HEK293 (cell line): ENCODE results near the gene ZNF232.
"Not testable (repeated sequence)": the region's sequence is repeated elsewhere in the genome, so short reads cannot be mapped to it uniquely, and the experiment has no call there.

ENCODE experiments used
- CTCF ChIA-PET: fragments of 350-600 bp; formaldehyde crosslinking; extraction: SDS; loops from one replicate; lab custom pipeline; 2021; ENCODE audit warnings: antibody characterized with exemption; lab: Yijun Ruan, JAX
- POLR2A ChIA-PET: fragments of 300-600 bp; formaldehyde crosslinking; extraction: SDS; loops from one replicate; lab custom pipeline; 2020; ENCODE audit warnings: antibody characterized with exemption, inconsistent platforms; lab: Yijun Ruan, JAX
- H3K27ac ChIP-seq: fragments of 200-500 bp; sonication (Bioruptor generic); 2 replicates; pipeline ENCODE4 v1.5.1; 2014; ENCODE audit warnings: low read depth, low read length, control low read depth, inconsistent platforms; ENCODE audit errors: extremely low read depth
- H3K36me3 ChIP-seq, 2 experiments: fragments of 200-500 bp in 1 of 2; sonication (Bioruptor generic) in 1 of 2; 1 replicate in 1 of 2; 2 replicates in 1 of 2; pipeline ENCODE4 v1.5.1; 2014 to 2017; ENCODE audit warnings: inconsistent platforms in 2 of 2, low read length in 2 of 2; ENCODE audit not compliant: control insufficient read depth in 2 of 2, insufficient read depth in 1 of 2
- H3K4me1 ChIP-seq: fragments of 200-500 bp; sonication (Bioruptor generic); 2 replicates; pipeline ENCODE4 v1.5.1; 2014; ENCODE audit warnings: mild to moderate bottlenecking, low read length, inconsistent platforms; ENCODE audit not compliant: control insufficient read depth, insufficient read depth
- H3K4me3 ChIP-seq: 2 replicates; pipeline ENCODE4 v1.5.1; 2011; ENCODE audit warnings: low read depth, mild to moderate bottlenecking, control low read depth, low read length, moderate library complexity
- H3K9me3 ChIP-seq: fragments of 200-500 bp; sonication (Bioruptor generic); 2 replicates; pipeline ENCODE4 v1.5.1; 2014; ENCODE audit warnings: low read depth, low read length, inconsistent platforms; ENCODE audit not compliant: control insufficient read depth, insufficient read depth
- BCL11B ChIP-seq: fragments of 450-650 bp; formaldehyde crosslinking; IDR thresholded peaks from 2 replicates; pipeline ENCODE4 v1.5.1; 2016; ENCODE audit warnings: low read depth, missing biosample characterization, missing genetic modification characterization
- HOXA7 ChIP-seq: sonication (generic); formaldehyde crosslinking; IDR thresholded peaks from 2 replicates; pipeline ENCODE4 v1.8.1; 2022; ENCODE audit warnings: missing genetic modification reagents, borderline replicate concordance
- MZF1 ChIP-seq: fragments of 450-650 bp; formaldehyde crosslinking; IDR thresholded peaks from 2 replicates; pipeline ENCODE4 v1.5.1; 2017; ENCODE audit warnings: missing biosample characterization, missing genetic modification characterization, borderline replicate concordance
- PRDM1 ChIP-seq: fragments of 450-650 bp; formaldehyde crosslinking; IDR thresholded peaks from 2 replicates; pipeline ENCODE4; 2016; ENCODE audit warnings: missing biosample characterization, missing genetic modification characterization
- ZNF274 ChIP-seq, 2 experiments: fragments of 200-500 bp in 1 of 2; fragments of 450-650 bp in 1 of 2; sonication (Bioruptor generic) in 1 of 2; formaldehyde crosslinking in 1 of 2; IDR thresholded peaks; 2 replicates each; pipeline versions ENCODE4 v1.5.1 to v1.6.1; 2014 to 2016; ENCODE audit warnings: borderline replicate concordance in 1 of 2, inconsistent platforms in 1 of 2, low read length in 1 of 2, missing biosample characterization in 1 of 2, missing genetic modification characterization in 1 of 2
- ZNF311 ChIP-seq: fragments of 450-650 bp; formaldehyde crosslinking; IDR thresholded peaks from 2 replicates; pipeline ENCODE4 v1.5.1; 2017; ENCODE audit warnings: missing biosample characterization, missing genetic modification characterization, borderline replicate concordance
- ZNF37A ChIP-seq: fragments of 450-650 bp; IDR thresholded peaks from 2 replicates; pipeline ENCODE4 v1.5.1; 2018; ENCODE audit warnings: missing biosample characterization, missing genetic modification characterization
- ZNF433 ChIP-seq: fragments of 450-650 bp; formaldehyde crosslinking; IDR thresholded peaks from 2 replicates; pipeline ENCODE4 v1.5.1; 2016; ENCODE audit warnings: missing biosample characterization, missing genetic modification characterization, low read depth
- ZNF529 ChIP-seq: fragments of 450-650 bp; formaldehyde crosslinking; IDR thresholded peaks from 2 replicates; pipeline ENCODE4 v1.5.1; 2017; ENCODE audit warnings: missing genetic modification characterization, missing biosample characterization; ENCODE audit not compliant: insufficient replicate concordance
- ZNF530 ChIP-seq: fragments of 450-650 bp; formaldehyde crosslinking; IDR thresholded peaks from 2 replicates; pipeline ENCODE4 v1.5.1; 2016; ENCODE audit warnings: low read depth, missing biosample characterization, missing genetic modification characterization
- ZNF544 ChIP-seq: fragments of 450-650 bp; formaldehyde crosslinking; IDR thresholded peaks from 2 replicates; pipeline ENCODE4 v1.5.0; 2017; ENCODE audit warnings: missing biosample characterization, missing genetic modification characterization
- ZNF830 ChIP-seq: fragments of 450-650 bp; IDR thresholded peaks from 2 replicates; pipeline ENCODE4 v1.5.0; 2018; ENCODE audit warnings: missing biosample characterization, missing genetic modification characterization, low read depth, mild to moderate bottlenecking, moderate library complexity
- ZSCAN23 ChIP-seq: fragments of 450-650 bp; formaldehyde crosslinking; IDR thresholded peaks from 2 replicates; pipeline ENCODE4 v1.5.1; 2016; ENCODE audit warnings: missing biosample characterization, missing genetic modification characterization
- TF ChIP-seq, protein P1 (sequence below): fragments of 450-650 bp; formaldehyde crosslinking; conservative IDR thresholded peaks from 2 replicates; pipeline ENCODE4 v1.5.1; 2016; ENCODE audit warnings: low read depth, missing biosample characterization, missing genetic modification characterization
- TF ChIP-seq, protein P2 (sequence below): fragments of 450-650 bp; formaldehyde crosslinking; IDR thresholded peaks from 2 replicates; pipeline ENCODE4 v1.5.1; 2016; ENCODE audit warnings: missing biosample characterization, missing genetic modification characterization
- TF ChIP-seq, protein P3 (sequence below): fragments of 450-650 bp; formaldehyde crosslinking; IDR thresholded peaks from 2 replicates; pipeline ENCODE4 v1.5.1; 2017; ENCODE audit warnings: missing biosample characterization, missing genetic modification characterization
- TF ChIP-seq, protein P4 (sequence below): fragments of 450-650 bp; formaldehyde crosslinking; IDR thresholded peaks from 2 replicates; pipeline ENCODE4 v1.5.1; 2016; ENCODE audit warnings: missing biosample characterization, missing genetic modification characterization, borderline replicate concordance

ZNF232 gene

DNA sequence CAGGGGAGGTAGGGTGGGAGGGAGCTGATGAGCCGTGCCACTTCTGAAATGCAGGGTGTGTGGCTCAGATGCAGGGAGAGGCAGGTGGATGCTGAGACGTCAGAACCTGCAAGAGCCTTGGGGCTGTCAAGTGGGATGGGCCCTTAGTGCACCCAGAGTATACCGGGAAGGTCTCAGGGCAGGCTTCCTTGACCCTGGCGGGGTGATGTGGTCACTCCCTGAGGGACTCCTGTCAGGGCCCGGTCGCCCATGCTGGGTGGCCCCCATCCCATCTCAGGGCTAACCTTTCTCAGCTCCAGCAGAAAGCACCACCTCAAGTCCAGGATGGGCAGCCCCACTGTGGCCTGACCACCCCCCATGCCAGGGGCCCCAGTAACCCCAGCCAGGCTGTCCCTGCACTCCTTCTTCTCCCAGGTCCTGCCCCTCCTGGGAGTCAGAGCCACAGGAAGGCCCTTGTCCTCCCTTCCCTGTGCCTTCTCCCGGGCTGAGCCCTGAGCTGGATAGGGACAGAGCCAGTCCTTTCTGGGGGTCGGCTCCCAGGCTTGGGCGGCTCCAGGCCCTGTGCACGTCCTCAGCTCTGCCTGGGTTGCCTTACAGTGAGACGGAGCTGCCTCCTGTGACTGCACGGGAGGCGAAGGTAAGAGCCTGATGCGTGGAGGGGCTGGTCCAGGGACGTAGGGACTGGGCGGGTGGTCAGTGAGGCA is 20.3 kb upstream of the ZNF232 start:
- H3K4me1 ChIP-seq, H3K4me3 ChIP-seq, POLR2A ChIA-PET, H3K9me3 ChIP-seq, H3K36me3 ChIP-seq, H3K27ac ChIP-seq: not testable (repeated sequence)
- CTCF ChIA-PET = interaction anchor here (1.2 kb wide), 1 partner anchor 151 kb away, joined by 7 read pairs; no protein-coding TSS in a partner anchor

DNA sequence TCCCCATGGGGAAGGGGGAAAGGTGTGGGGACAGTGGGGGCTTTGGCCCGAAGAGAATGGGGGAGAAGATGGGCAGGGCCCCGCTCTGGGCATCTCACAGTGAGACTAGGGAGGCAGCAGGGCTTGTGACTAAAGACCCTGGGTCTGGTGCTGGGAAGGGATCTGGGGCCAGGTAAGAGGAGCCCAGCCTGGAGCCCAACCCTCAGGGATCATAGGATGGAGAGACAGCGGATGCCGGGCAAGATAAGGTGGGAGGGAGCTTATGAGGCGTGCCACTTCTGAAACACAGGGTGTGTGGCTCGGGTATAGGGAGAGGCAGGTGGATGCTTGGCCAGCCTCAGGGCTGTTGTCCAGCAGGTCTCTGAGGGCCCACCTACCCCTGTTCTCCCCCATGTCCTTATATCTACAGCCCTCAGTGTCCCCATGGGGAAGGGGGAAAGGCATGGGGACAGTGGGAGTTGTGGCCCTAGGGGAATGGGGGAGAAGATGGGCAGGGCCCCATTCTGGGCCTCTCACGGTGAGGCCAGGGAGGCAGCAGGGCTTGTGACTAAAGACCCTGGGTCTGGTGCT is 19.6 kb upstream of the ZNF232 start:
- H3K4me3 ChIP-seq = no peak overlapping the region
- no peaks in the 10 kb centered on the region for H3K4me1 ChIP-seq
- no peak overlapping the region for H3K27ac ChIP-seq
- TF ChIP-seq, protein P1, sequence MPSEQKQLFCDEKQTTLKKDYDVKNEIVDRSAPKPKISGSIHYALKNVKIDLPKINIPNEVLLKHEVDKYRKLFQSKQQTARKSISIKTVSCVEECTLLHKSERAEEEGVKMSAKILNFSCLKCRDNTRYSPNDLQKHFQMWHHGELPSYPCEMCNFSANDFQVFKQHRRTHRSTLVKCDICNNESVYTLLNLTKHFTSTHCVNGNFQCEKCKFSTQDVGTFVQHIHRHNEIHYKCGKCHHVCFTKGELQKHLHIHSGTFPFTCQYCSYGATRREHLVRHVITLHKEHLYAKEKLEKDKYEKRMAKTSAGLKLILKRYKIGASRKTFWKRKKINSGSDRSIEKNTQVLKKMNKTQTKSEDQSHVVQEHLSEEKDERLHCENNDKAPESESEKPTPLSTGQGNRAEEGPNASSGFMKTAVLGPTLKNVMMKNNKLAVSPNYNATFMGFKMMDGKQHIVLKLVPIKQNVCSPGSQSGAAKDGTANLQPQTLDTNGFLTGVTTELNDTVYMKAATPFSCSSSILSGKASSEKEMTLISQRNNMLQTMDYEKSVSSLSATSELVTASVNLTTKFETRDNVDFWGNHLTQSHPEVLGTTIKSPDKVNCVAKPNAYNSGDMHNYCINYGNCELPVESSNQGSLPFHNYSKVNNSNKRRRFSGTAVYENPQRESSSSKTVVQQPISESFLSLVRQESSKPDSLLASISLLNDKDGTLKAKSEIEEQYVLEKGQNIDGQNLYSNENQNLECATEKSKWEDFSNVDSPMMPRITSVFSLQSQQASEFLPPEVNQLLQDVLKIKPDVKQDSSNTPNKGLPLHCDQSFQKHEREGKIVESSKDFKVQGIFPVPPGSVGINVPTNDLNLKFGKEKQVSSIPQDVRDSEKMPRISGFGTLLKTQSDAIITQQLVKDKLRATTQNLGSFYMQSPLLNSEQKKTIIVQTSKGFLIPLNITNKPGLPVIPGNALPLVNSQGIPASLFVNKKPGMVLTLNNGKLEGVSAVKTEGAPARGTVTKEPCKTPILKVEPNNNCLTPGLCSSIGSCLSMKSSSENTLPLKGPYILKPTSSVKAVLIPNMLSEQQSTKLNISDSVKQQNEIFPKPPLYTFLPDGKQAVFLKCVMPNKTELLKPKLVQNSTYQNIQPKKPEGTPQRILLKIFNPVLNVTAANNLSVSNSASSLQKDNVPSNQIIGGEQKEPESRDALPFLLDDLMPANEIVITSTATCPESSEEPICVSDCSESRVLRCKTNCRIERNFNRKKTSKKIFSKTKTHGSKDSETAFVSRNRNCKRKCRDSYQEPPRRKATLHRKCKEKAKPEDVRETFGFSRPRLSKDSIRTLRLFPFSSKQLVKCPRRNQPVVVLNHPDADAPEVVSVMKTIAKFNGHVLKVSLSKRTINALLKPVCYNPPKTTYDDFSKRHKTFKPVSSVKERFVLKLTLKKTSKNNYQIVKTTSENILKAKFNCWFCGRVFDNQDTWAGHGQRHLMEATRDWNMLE = no peak
- TF ChIP-seq ZNF274 (IDR thresholded peaks at IDR 0.05; ENCODE audit: low read length) = no peak
- TF ChIP-seq ZNF274 (tag by site-specific recombination; IDR thresholded peaks at IDR 0.05; ENCODE audit: borderline replicate concordance) = no peak
- TF ChIP-seq, protein P2, sequence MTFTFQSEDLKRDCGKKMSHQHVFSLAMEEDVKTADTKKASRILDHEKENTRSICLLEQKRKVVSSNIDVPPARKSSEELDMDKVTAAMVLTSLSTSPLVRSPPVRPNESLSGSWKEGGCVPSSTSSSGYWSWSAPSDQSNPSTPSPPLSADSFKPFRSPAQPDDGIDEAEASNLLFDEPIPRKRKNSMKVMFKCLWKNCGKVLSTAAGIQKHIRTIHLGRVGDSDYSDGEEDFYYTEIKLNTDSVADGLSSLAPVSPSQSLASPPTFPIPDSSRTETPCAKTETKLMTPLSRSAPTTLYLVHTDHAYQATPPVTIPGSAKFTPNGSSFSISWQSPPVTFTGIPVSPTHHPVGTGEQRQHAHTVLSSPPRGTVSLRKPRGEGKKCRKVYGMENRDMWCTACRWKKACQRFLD (tag by site-specific recombination) = no peak
- no peak for TF ChIP-seq MZF1 (tag by site-specific recombination)
- TF ChIP-seq ZNF830 = no peak
- TF ChIP-seq, protein P3, sequence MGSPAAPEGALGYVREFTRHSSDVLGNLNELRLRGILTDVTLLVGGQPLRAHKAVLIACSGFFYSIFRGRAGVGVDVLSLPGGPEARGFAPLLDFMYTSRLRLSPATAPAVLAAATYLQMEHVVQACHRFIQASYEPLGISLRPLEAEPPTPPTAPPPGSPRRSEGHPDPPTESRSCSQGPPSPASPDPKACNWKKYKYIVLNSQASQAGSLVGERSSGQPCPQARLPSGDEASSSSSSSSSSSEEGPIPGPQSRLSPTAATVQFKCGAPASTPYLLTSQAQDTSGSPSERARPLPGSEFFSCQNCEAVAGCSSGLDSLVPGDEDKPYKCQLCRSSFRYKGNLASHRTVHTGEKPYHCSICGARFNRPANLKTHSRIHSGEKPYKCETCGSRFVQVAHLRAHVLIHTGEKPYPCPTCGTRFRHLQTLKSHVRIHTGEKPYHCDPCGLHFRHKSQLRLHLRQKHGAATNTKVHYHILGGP (tag by site-specific recombination) = no peak
- no peak for TF ChIP-seq ZNF530 (tag by site-specific recombination)
- TF ChIP-seq ZNF544 (tag by site-specific recombination) = no peak
- no peak for TF ChIP-seq BCL11B
- TF ChIP-seq ZNF311 (tag by site-specific recombination) = no peak
- TF ChIP-seq, protein P4, sequence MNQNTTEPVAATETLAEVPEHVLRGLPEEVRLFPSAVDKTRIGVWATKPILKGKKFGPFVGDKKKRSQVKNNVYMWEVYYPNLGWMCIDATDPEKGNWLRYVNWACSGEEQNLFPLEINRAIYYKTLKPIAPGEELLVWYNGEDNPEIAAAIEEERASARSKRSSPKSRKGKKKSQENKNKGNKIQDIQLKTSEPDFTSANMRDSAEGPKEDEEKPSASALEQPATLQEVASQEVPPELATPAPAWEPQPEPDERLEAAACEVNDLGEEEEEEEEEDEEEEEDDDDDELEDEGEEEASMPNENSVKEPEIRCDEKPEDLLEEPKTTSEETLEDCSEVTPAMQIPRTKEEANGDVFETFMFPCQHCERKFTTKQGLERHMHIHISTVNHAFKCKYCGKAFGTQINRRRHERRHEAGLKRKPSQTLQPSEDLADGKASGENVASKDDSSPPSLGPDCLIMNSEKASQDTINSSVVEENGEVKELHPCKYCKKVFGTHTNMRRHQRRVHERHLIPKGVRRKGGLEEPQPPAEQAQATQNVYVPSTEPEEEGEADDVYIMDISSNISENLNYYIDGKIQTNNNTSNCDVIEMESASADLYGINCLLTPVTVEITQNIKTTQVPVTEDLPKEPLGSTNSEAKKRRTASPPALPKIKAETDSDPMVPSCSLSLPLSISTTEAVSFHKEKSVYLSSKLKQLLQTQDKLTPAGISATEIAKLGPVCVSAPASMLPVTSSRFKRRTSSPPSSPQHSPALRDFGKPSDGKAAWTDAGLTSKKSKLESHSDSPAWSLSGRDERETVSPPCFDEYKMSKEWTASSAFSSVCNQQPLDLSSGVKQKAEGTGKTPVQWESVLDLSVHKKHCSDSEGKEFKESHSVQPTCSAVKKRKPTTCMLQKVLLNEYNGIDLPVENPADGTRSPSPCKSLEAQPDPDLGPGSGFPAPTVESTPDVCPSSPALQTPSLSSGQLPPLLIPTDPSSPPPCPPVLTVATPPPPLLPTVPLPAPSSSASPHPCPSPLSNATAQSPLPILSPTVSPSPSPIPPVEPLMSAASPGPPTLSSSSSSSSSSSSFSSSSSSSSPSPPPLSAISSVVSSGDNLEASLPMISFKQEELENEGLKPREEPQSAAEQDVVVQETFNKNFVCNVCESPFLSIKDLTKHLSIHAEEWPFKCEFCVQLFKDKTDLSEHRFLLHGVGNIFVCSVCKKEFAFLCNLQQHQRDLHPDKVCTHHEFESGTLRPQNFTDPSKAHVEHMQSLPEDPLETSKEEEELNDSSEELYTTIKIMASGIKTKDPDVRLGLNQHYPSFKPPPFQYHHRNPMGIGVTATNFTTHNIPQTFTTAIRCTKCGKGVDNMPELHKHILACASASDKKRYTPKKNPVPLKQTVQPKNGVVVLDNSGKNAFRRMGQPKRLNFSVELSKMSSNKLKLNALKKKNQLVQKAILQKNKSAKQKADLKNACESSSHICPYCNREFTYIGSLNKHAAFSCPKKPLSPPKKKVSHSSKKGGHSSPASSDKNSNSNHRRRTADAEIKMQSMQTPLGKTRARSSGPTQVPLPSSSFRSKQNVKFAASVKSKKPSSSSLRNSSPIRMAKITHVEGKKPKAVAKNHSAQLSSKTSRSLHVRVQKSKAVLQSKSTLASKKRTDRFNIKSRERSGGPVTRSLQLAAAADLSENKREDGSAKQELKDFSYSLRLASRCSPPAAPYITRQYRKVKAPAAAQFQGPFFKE (tag by site-specific recombination) = no peak
- TF ChIP-seq ZNF529 (tag by site-specific recombination) = no peak
- TF ChIP-seq HOXA7 (CRISPR knock-in tag) = no peak
- TF ChIP-seq ZSCAN23 (tag by site-specific recombination) = no peak
- TF ChIP-seq ZNF37A (tag by site-specific recombination) = no peak
- TF ChIP-seq PRDM1 (tag by site-specific recombination) = no peak
- no peak for TF ChIP-seq ZNF433
- H3K36me3 ChIP-seq = no peaks in the 10 kb centered on the region
- H3K9me3 ChIP-seq = no peaks in the 10 kb centered on the region
- CTCF ChIA-PET = interaction anchor here (1.2 kb wide), 1 partner anchor 150 kb away, joined by 7 read pairs; no protein-coding TSS in a partner anchor
- POLR2A ChIA-PET = no interaction called here

DNA sequence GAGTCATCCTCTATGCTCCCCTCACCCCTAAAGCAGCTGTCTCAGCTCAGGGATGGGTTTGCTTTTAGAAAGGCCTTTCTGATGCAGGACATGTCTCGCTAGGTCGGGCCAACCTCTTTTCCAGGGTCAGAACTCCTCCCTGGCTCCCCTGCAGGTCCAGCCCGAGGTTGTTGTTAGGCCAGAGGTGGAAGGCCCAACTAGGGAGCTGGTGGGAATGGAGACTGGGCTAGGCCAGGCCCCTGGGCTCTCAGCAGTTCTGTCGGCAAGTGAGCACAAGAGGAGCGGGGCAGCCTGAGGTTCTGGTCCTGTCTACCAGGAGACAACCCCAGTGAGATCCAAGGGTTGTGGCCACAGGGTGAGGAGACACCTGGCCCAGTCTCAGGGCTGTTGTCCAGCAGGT is 19.0 kb upstream of the ZNF232 start:
- POLR2A ChIA-PET, H3K4me3 ChIP-seq, H3K36me3 ChIP-seq, H3K4me1 ChIP-seq, H3K27ac ChIP-seq, H3K9me3 ChIP-seq: not testable (repeated sequence)
- CTCF ChIA-PET = interaction anchor here (1.2 kb wide), 1 partner anchor 149 kb away, joined by 7 read pairs; no protein-coding TSS in a partner anchor
